K562 treated with DMSO at 1 percent for 12 hours (cell line): ENCODE measurements around the gene DTD2. TPM values are rescaled to one million over a fixed set of nuclear protein-coding genes. Genes with fewer than 3 reads are reported as not detected.

ENCODE experiments used
- total RNA-seq: library from RNA; unstranded; fragments of 300-600 nt; gene quantifications from 2 replicates; pipeline ENCODE4 v1.2.3, GENCODE V29; 2022; ENCODE audit not compliant: insufficient read depth

The DTD2 gene
- total RNA-seq, result 4.2 and 6.0 TPM in 2 replicates

GRCh38 chr14:31456841-31457664, at the start of gene DTD2:
Gene DTD2 (minus strand): TSS chr14:31457506. CDS start chr14:31457393, 113 bp downstream.

GRCh38 chr14:31487886-31488285, 30.6 kb upstream of the DTD2 start, which contains the start of gene GPR33:
Gene GPR33 (minus strand): TSS chr14:31488039. CDS start chr14:31483965, 4,074 bp downstream.

DNA sequence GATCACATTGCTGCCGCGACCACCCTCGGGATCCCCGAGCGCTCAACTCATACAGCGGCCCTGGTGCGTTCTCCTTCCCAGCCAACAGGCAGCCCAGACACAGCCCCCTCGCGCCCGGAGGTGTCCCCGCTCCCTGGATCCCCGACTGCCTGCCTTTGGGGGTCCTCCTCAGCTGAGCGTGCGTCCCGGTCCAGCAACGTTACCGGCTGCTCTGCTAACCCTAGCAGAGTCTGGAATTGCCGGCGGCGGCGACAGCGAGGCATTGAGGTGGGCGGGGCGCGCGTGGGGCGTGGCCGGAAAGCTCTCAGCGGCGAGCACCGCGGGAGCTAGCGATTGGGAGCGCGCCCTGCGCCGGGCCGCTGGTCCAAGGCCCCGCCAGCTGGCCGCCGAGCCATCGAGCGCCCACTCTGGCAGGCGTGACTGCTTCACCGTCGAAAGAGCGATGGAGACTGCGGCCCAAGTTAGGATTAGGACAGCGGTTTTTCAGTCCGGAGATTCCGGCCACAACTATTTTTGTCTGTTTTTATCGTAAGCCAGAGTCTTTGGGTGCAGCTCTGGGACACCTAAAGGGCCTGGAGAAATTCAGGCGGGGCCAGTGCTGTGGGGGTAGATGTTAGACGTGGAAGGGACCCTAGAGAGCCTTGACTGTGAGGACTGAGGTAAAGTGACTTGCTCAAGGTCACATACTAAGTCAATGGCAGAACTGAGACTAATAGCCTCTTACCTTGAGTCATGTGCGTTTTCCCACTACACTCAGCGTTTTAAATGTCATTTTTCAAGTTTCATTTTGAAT, 36.8 kb downstream of the DTD2 start, which contains the start of gene HEATR5A:
TSS of gene HEATR5A (minus strand) at position 232 of the 793 bp plus-strand sequence. CDS start 17,575 bp downstream, outside the sequence.

Other genes starting within 250 kb of the DTD2 start
- gene HECTD1, start 249.7 kb downstream of the DTD2 start, total RNA-seq, result 30.4 and 56.5 TPM in 2 replicates
- 9.3 and 16.3 TPM in 2 replicates for gene HEATR5A, start 37.0 kb downstream of the DTD2 start, total RNA-seq
- gene GPR33, start 30.5 kb upstream of the DTD2 start, total RNA-seq, result not detected in 2 replicates
- 2.6 and 4.4 TPM in 2 replicates for gene NUBPL, start 103.9 kb upstream of the DTD2 start, total RNA-seq